ENCODE measurements around the gene RNF26. TPM values are rescaled to one million over a fixed set of nuclear protein-coding genes. Genes with fewer than 3 reads are reported as not detected.
A peak's percentile ranks its signal among the peaks of the same experiment; 100 is the strongest.

The RNF26 gene
- total and polyA plus RNA-seq, 9 donors, result 7.0 to 25.8 (median 19.7) TPM

DNA sequence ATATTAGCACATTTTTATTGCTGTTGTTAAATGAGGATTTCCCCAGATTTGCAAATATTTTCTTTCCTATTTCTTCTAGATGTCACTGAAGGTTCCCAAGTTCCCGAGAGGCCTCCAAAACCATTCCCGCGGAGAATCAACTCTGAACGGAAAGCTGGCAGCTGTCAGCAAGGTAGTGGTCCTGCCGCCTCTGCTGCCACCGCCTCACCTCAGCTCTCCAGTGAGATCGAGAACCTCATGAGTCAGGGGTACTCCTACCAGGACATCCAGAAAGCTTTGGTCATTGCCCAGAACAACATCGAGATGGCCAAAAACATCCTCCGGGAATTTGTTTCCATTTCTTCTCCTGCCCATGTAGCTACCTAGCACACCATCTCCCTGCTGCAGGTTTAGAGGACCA, 34.9 kb upstream of the RNF26 start:
- Histone ChIP-seq H3K4me3 (no peak overlapping the region), H3K4me1 (ENCODE audit: insufficient read depth) (no peaks in the 10 kb centered on the region), H3K36me3 (no peaks in the 10 kb centered on the region), H3K27me3 (no peaks in the 10 kb centered on the region), H3K27ac (no peak overlapping the region), H3K9me3 (no peaks in the 10 kb centered on the region)
- intact Hi-C loops (cut with DNase I), result no loop called here
- no peak for DNase-seq
- WGBS, 3 donors, result 96 to 97% (median 97%) methylated on average over 9 of the region's 9 CpGs
- TF ChIP-seq POLR2A (IDR thresholded peaks at IDR 0.05), result no peak
- TF ChIP-seq EP300 (IDR thresholded peaks at IDR 0.05), result no peak
- TF ChIP-seq, protein P1, sequence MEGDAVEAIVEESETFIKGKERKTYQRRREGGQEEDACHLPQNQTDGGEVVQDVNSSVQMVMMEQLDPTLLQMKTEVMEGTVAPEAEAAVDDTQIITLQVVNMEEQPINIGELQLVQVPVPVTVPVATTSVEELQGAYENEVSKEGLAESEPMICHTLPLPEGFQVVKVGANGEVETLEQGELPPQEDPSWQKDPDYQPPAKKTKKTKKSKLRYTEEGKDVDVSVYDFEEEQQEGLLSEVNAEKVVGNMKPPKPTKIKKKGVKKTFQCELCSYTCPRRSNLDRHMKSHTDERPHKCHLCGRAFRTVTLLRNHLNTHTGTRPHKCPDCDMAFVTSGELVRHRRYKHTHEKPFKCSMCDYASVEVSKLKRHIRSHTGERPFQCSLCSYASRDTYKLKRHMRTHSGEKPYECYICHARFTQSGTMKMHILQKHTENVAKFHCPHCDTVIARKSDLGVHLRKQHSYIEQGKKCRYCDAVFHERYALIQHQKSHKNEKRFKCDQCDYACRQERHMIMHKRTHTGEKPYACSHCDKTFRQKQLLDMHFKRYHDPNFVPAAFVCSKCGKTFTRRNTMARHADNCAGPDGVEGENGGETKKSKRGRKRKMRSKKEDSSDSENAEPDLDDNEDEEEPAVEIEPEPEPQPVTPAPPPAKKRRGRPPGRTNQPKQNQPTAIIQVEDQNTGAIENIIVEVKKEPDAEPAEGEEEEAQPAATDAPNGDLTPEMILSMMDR (IDR thresholded peaks at IDR 0.05), result no peak

DNA sequence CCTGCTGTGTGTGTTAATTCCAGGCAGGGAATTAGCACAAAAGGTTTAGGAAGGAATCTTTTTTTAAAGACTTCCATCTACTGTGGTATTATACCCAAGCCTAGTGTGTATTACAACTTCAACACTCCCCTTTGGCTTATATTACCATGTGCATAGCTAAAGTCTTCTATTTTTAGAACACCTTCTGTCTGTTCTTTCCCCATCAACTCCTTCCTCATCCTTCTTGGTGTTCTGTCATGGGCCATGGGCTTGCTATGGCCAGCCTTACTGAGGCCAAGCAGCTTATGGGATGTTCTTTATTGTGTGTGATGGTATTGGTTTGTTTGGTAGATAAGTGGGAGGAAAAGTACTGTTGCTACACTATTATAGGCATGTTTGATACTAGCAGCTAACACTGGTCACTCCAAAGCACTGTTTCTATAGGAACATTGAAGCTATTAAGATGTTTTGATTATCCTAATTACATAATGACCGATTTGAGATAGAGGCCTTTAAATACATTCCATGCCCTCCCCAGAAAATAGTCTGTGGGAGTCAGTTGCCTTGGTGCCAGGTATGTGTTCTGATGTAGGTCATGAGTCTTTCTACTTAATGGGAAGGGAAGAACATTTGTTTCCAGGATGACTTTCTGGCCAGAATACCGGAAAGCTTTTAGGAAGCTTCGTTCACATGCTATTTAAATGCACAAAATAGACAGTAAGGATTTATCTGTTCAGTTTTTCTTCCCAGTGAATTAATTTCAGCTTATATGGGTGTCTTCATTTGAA, 33.9 kb upstream of the RNF26 start:
- Histone ChIP-seq H3K36me3 (no peaks in the 10 kb centered on the region), H3K9me3 (no peaks in the 10 kb centered on the region), H3K4me3 (no peak overlapping the region), H3K4me1 (ENCODE audit: insufficient read depth) (no peaks in the 10 kb centered on the region), H3K27me3 (no peaks in the 10 kb centered on the region), H3K27ac (no peak overlapping the region)
- intact Hi-C loops (cut with DNase I), result no loop called here
- no peak for DNase-seq
- 47 to 60% (median 52%) methylated on average over 3 of the region's 3 CpGs for WGBS, 3 donors
- TF ChIP-seq, protein P1 (IDR thresholded peaks at IDR 0.05), result no peak
- no peak for TF ChIP-seq POLR2A (IDR thresholded peaks at IDR 0.05)
- TF ChIP-seq EP300 (IDR thresholded peaks at IDR 0.05), result no peak

DNA sequence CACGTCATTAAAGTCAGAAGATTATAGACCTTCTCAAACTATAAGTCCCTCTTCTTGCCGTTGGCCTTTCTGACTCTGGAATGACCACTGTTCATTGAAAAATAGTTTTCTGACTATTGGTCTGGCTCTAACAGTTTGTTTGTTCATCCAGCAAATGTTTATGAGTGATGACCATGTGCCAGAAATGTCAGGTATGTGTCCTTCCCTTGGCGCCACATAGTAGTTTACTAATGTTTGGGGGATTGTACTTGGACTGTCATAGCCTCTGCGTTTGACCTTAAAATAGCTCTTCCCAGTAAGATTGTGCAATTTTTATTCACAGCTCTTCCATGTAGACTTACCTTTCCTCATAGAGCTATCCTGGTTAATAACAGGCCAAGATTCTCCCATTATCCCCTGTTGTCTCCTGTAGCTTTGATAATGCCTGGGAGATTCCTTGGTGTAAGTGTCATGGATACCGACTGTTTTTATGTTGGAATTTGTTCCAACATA, 31.1 kb upstream of the RNF26 start:
- WGBS, 3 donors, result 91 to 95% (median 93%) methylated on average over 5 of the region's 5 CpGs
- Histone ChIP-seq H3K27ac (no peak overlapping the region), H3K4me1 (ENCODE audit: insufficient read depth) (peaks cover 12% of the 10 kb centered on the region), H3K9me3 (no peaks in the 10 kb centered on the region), H3K36me3 (no peaks in the 10 kb centered on the region), H3K27me3 (no peaks in the 10 kb centered on the region), H3K4me3 (no peak overlapping the region)
- intact Hi-C loops (cut with DNase I), result no loop called here
- TF ChIP-seq, protein P1 (IDR thresholded peaks at IDR 0.05), result no peak
- TF ChIP-seq EP300 (IDR thresholded peaks at IDR 0.05), result no peak
- TF ChIP-seq POLR2A (IDR thresholded peaks at IDR 0.05), result no peak
- DNase-seq, result no peak

DNA sequence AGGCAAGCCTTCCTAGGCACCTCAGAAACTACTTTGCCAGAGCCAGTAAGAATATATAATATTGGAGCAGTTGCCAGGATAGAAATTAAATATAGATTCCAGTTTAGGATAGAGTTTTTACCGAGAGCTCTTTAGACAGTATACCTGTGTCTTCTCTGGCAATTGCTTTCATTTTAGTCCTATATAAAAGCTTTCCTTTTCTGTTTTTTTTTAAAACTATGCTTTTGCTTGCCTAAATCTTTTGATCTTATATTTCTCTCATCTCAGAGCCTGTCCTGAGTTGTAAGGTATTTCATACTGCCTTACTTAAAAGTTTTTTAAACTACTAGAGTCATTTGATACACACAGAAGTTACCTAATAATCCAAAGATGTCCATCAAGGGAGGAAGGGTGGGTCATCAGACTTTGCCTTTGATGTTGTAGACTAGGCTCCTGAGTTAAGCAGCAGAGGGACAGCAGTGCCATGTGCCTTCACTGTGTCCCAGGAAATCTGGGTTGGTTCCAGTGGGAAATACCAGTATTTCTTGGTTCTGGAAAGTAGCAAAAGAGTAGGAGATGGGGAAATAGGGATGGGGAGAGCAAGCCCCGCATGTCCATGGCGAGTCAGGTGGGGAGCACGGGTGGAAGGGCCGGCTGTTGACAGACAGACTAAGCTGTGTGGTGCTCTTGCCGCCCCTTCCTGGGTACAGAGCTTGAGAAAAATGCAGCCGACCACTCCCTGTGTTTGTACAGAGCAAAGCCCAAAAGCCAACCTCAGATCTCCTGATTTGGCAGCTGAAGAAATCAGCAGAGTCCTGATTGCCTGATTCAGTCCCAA, 28.6 kb upstream of the RNF26 start:
- 82 to 84% (median 83%) methylated on average over 7 of the region's 7 CpGs for WGBS, 3 donors
- intact Hi-C loops (cut with DNase I), result no loop called here
- H3K27ac ChIP-seq, result peak overlapping the region; percentile 9 to 72
- TF ChIP-seq POLR2A (IDR thresholded peaks at IDR 0.05) (no peak), EP300 (IDR thresholded peaks at IDR 0.05) (no peak)
- TF ChIP-seq, protein P1 (IDR thresholded peaks at IDR 0.05), result no peak
- no peak for DNase-seq
- H3K4me3 ChIP-seq, result no peak overlapping the region
- H3K36me3 ChIP-seq, result no peaks in the 10 kb centered on the region
- no peaks in the 10 kb centered on the region for H3K27me3 ChIP-seq
- peaks cover 12% of the 10 kb centered on the region for H3K4me1 ChIP-seq (ENCODE audit: insufficient read depth)
- H3K9me3 ChIP-seq, result no peaks in the 10 kb centered on the region
